HepG2 (cell line): ENCODE results near the gene ACTL7B. TPM values are rescaled to one million over a fixed set of nuclear protein-coding genes. Genes with fewer than 3 reads are reported as not detected.
A peak's percentile ranks its signal among the peaks of the same experiment; 100 is the strongest.

Source experiments
- ARID2 ChIP-seq: sonication (generic); formaldehyde crosslinking; IDR thresholded peaks from 2 replicates; pipeline ENCODE4 v1.8.1; 2022; ENCODE audit warnings: mild to moderate bottlenecking, missing genetic modification reagents, borderline replicate concordance
- CENPBD1 ChIP-seq: sonication (generic); formaldehyde crosslinking; IDR thresholded peaks from 2 replicates; pipeline ENCODE4 v1.8.0; 2022; ENCODE audit warnings: missing genetic modification reagents, low read depth, mild to moderate bottlenecking, borderline replicate concordance
- JUN ChIP-seq: sonication (generic); formaldehyde crosslinking; IDR thresholded peaks from 2 replicates; pipeline ENCODE4 v1.4.0; 2020; ENCODE audit warnings: mild to moderate bottlenecking, missing genetic modification reagents
- NPAS2 ChIP-seq: sonication (generic); formaldehyde crosslinking; IDR thresholded peaks from 2 replicates; pipeline ENCODE4 v1.8.0; 2022; ENCODE audit warnings: mild to moderate bottlenecking, missing genetic modification reagents, borderline replicate concordance
- PHF8 ChIP-seq: sonication (generic); formaldehyde crosslinking; IDR thresholded peaks from 2 replicates; pipeline ENCODE4 v1.5.0; 2020; ENCODE audit warnings: missing genetic modification reagents
- POGZ ChIP-seq: sonication (generic); formaldehyde crosslinking; IDR thresholded peaks from 2 replicates; pipeline ENCODE4 v1.4.0; 2020; ENCODE audit warnings: mild to moderate bottlenecking, missing genetic modification reagents
- SRSF4 ChIP-seq: fragments of 200-400 bp; formaldehyde crosslinking; IDR thresholded peaks from one replicate; pipeline ENCODE4 v1.6.1; 2018; ENCODE audit warnings: mild to moderate bottlenecking, low read depth, low read length, moderate library complexity; ENCODE audit not compliant: poor library complexity, severe bottlenecking
- SRSF9 ChIP-seq: fragments of 200-400 bp; formaldehyde crosslinking; IDR thresholded peaks from 2 replicates; pipeline ENCODE4 v1.6.1; 2018; ENCODE audit warnings: borderline replicate concordance, mild to moderate bottlenecking, low read depth, low read length; ENCODE audit not compliant: insufficient read depth, poor library complexity, severe bottlenecking
- TGIF2 ChIP-seq: IDR thresholded peaks from 2 replicates; pipeline ENCODE4 v1.6.1; 2016; ENCODE audit warnings: control low read depth, missing compliant biosample characterization
- ZBTB3 ChIP-seq: sonication (generic); formaldehyde crosslinking; IDR thresholded peaks from 2 replicates; pipeline ENCODE4 v1.4.0; 2020; ENCODE audit warnings: low read depth, mild to moderate bottlenecking, moderate library complexity, missing genetic modification reagents, borderline replicate concordance
- ZFP1 ChIP-seq: IDR thresholded peaks from 2 replicates; pipeline ENCODE4 v1.6.1; 2016
- ZNF263 ChIP-seq: sonication (generic); formaldehyde crosslinking; IDR thresholded peaks from 2 replicates; pipeline ENCODE4 v1.4.0; 2020; ENCODE audit warnings: missing genetic modification reagents
- ZNF33A ChIP-seq: sonication (generic); formaldehyde crosslinking; IDR thresholded peaks from 2 replicates; pipeline ENCODE4 v1.5.1; 2020; ENCODE audit warnings: missing genetic modification reagents, mild to moderate bottlenecking, moderate library complexity, borderline replicate concordance
- ZNF556 ChIP-seq: sonication (generic); formaldehyde crosslinking; IDR thresholded peaks from 2 replicates; pipeline ENCODE4 v1.4.0; 2020; ENCODE audit warnings: mild to moderate bottlenecking, missing genetic modification reagents, borderline replicate concordance
- ZNF703 ChIP-seq: sonication (generic); formaldehyde crosslinking; IDR thresholded peaks from 2 replicates; pipeline ENCODE4 v1.5.1; 2020; ENCODE audit warnings: missing genetic modification reagents, mild to moderate bottlenecking, moderate library complexity, borderline replicate concordance
- ZNF83 ChIP-seq: sonication (generic); formaldehyde crosslinking; IDR thresholded peaks from 2 replicates; pipeline ENCODE4 v1.4.0; 2020; ENCODE audit warnings: missing genetic modification reagents, mild to moderate bottlenecking, borderline replicate concordance
- ZSCAN20 ChIP-seq: sonication (generic); formaldehyde crosslinking; IDR thresholded peaks from 2 replicates; pipeline ENCODE4 v1.4.0; 2020; ENCODE audit warnings: missing genetic modification reagents, mild to moderate bottlenecking, borderline replicate concordance
- polyA plus RNA-seq, 8 experiments: library from polyadenylated mRNA; depleted of rRNA in 3 of 8; stranded (reverse) in 7 of 8; unstranded in 1 of 8; fragments of >200 nt; fragmentation: Illumina TruSeq in 4 of 8; extraction: Trizol in 4 of 8; gene quantifications; 2 replicates each; pipeline versions ENCODE4 v1.2.1 to v1.2.3, GENCODE V29; 2011 to 2016; ENCODE audit warnings: low read depth in 4 of 8, missing spikeins in 1 of 8, mixed read lengths in 1 of 8; ENCODE audit not compliant: insufficient read depth in 1 of 8
- total RNA-seq, 5 experiments: library from RNA; depleted of rRNA; stranded (reverse); fragments of >200 nt; fragmentation: Illumina TruSeq; extraction: Trizol; gene quantifications; 2 replicates each; pipeline ENCODE4 v1.2.3, GENCODE V29; 2016; ENCODE audit warnings: low read depth in 1 of 5
- TF ChIP-seq, protein P1 (sequence below): sonication (generic); formaldehyde crosslinking; IDR thresholded peaks from 2 replicates; pipeline ENCODE4 v1.5.1; 2020; ENCODE audit warnings: mild to moderate bottlenecking, missing genetic modification reagents, borderline replicate concordance
- TF ChIP-seq, protein P2 (sequence below): sonication (generic); formaldehyde crosslinking; IDR thresholded peaks from 2 replicates; pipeline ENCODE4 v1.4.0; 2020; ENCODE audit warnings: missing genetic modification reagents, borderline replicate concordance
- TF ChIP-seq, protein P3 (sequence below): sonication (generic); formaldehyde crosslinking; IDR thresholded peaks from 2 replicates; pipeline ENCODE4 v1.5.1; 2020; ENCODE audit warnings: missing genetic modification reagents, mild to moderate bottlenecking, borderline replicate concordance

Gene ACTL7B
- total and polyA plus RNA-seq, 2 of the 13 experiments (the other 11 are each of a cell fraction or from before 2014, with no cell fraction given): 0.07 to 0.11 TPM

GRCh38 chr9:108885643-108886348 is 30.0 kb upstream of the ACTL7B start (continued):
- peak; percentile 27; the same call in 1 of the 2 replicates for TF ChIP-seq ZNF33A (CRISPR knock-in tag)
- TF ChIP-seq ZFP1 (CRISPR knock-in tag): peak; percentile 85
- no peak for TF ChIP-seq ZNF83 (CRISPR knock-in tag)
- 0 out of 2 replicates have a peak, but pooled peaks have one; percentile 13 for TF ChIP-seq ZSCAN20
- no peak for TF ChIP-seq CENPBD1
- no peak for TF ChIP-seq NPAS2 (CRISPR knock-in tag)
- peak; percentile 68 for TF ChIP-seq POGZ (CRISPR knock-in tag)
- peak; percentile 77; the same call in 1 of the 2 replicates for TF ChIP-seq ZNF556 (CRISPR knock-in tag)
- TF ChIP-seq, protein P1, sequence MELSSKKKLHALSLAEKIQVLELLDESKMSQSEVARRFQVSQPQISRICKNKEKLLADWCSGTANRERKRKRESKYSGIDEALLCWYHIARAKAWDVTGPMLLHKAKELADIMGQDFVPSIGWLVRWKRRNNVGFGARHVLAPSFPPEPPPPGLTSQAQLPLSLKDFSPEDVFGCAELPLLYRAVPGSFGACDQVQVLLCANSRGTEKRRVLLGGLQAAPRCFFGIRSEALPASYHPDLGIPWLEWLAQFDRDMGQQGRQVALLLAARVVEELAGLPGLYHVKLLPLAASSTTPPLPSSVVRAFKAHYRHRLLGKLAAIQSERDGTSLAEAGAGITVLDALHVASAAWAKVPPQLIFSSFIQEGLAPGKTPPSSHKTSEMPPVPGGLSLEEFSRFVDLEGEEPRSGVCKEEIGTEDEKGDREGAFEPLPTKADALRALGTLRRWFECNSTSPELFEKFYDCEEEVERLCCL (CRISPR knock-in tag): peak; percentile 49; the same call in 1 of the 2 replicates
- no peak for TF ChIP-seq SRSF9
- no peak for TF ChIP-seq ARID2 (CRISPR knock-in tag)
- no peak for TF ChIP-seq SRSF4
- TF ChIP-seq, protein P2, sequence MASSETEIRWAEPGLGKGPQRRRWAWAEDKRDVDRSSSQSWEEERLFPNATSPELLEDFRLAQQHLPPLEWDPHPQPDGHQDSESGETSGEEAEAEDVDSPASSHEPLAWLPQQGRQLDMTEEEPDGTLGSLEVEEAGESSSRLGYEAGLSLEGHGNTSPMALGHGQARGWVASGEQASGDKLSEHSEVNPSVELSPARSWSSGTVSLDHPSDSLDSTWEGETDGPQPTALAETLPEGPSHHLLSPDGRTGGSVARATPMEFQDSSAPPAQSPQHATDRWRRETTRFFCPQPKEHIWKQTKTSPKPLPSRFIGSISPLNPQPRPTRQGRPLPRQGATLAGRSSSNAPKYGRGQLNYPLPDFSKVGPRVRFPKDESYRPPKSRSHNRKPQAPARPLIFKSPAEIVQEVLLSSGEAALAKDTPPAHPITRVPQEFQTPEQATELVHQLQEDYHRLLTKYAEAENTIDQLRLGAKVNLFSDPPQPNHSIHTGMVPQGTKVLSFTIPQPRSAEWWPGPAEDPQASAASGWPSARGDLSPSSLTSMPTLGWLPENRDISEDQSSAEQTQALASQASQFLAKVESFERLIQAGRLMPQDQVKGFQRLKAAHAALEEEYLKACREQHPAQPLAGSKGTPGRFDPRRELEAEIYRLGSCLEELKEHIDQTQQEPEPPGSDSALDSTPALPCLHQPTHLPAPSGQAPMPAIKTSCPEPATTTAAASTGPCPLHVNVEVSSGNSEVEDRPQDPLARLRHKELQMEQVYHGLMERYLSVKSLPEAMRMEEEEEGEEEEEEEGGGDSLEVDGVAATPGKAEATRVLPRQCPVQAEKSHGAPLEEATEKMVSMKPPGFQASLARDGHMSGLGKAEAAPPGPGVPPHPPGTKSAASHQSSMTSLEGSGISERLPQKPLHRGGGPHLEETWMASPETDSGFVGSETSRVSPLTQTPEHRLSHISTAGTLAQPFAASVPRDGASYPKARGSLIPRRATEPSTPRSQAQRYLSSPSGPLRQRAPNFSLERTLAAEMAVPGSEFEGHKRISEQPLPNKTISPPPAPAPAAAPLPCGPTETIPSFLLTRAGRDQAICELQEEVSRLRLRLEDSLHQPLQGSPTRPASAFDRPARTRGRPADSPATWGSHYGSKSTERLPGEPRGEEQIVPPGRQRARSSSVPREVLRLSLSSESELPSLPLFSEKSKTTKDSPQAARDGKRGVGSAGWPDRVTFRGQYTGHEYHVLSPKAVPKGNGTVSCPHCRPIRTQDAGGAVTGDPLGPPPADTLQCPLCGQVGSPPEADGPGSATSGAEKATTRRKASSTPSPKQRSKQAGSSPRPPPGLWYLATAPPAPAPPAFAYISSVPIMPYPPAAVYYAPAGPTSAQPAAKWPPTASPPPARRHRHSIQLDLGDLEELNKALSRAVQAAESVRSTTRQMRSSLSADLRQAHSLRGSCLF (CRISPR knock-in tag): no peak
- TF ChIP-seq TGIF2 (CRISPR knock-in tag): peak; percentile 78
- peak; percentile 78; the same call in 1 of the 2 replicates for TF ChIP-seq ZNF703
- no peak for TF ChIP-seq ZBTB3 (CRISPR knock-in tag)
- peak; percentile 99 for TF ChIP-seq JUN (CRISPR knock-in tag)
- TF ChIP-seq, protein P3, sequence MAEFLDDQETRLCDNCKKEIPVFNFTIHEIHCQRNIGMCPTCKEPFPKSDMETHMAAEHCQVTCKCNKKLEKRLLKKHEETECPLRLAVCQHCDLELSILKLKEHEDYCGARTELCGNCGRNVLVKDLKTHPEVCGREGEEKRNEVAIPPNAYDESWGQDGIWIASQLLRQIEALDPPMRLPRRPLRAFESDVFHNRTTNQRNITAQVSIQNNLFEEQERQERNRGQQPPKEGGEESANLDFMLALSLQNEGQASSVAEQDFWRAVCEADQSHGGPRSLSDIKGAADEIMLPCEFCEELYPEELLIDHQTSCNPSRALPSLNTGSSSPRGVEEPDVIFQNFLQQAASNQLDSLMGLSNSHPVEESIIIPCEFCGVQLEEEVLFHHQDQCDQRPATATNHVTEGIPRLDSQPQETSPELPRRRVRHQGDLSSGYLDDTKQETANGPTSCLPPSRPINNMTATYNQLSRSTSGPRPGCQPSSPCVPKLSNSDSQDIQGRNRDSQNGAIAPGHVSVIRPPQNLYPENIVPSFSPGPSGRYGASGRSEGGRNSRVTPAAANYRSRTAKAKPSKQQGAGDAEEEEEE (CRISPR knock-in tag): peak; percentile 96; the same call in 1 of the 2 replicates
- peak; percentile 37; the same call in 1 of the 2 replicates for TF ChIP-seq PHF8 (CRISPR knock-in tag)
- no peak for TF ChIP-seq ZNF263 (CRISPR knock-in tag)
